ENCODE data around the gene CFAP90. TPM values are rescaled to one million over a fixed set of nuclear protein-coding genes. Genes with fewer than 3 reads are reported as not detected.

CFAP90 gene
- total and polyA plus RNA-seq, 7 donors, result 0.04 to 0.81 TPM; not detected in 5

GRCh38 chr5:7888901-7889300, 38.0 kb upstream of the CFAP90 start:
- no peak for TF ChIP-seq CTCF (IDR thresholded peaks at IDR 0.05)
- TF ChIP-seq EP300 (IDR thresholded peaks at IDR 0.05), result no peak
- no peak for TF ChIP-seq POLR2A (IDR thresholded peaks at IDR 0.05)
- no peak for TF ChIP-seq POLR2AphosphoS5 (IDR thresholded peaks at IDR 0.05)
- DNase-seq, result no peak
- Histone ChIP-seq H3K27ac (no peak overlapping the region), H3K4me1 (no peaks in the 10 kb centered on the region), H3K27me3 (no peaks in the 10 kb centered on the region), H3K4me3 (no peak overlapping the region), H3K36me3 (peaks cover 0 to 83% (median 26%) of the 10 kb centered on the region in 4 donors), H3K9me3 (no peaks in the 10 kb centered on the region)
- 96 to 98% methylated on average over 9 of the region's 9 CpGs for WGBS, 2 donors
- intact Hi-C loops (cut with DNase I), result no loop called here

GRCh38 chr5:7886849-7887475, 36.0 kb upstream of the CFAP90 start:
- intact Hi-C loops (cut with DNase I), result no loop called here
- H3K36me3 ChIP-seq, result peaks cover 6 to 83% (median 16%) of the 10 kb centered on the region in 4 donors
- peak overlapping the region in 1 of 4 donors; percentile 12 for H3K27ac ChIP-seq
- H3K9me3 ChIP-seq, result no peaks in the 10 kb centered on the region
- WGBS, 2 donors, result 44 to 67% methylated on average over 7 of the region's 7 CpGs
- TF ChIP-seq CTCF (IDR thresholded peaks at IDR 0.05) (peak in 3 of 4 experiments; percentile 19 to 52 (median 26)), POLR2AphosphoS5 (IDR thresholded peaks at IDR 0.05) (no peak)
- no peaks in the 10 kb centered on the region for H3K4me1 ChIP-seq
- H3K27me3 ChIP-seq, result no peaks in the 10 kb centered on the region
- H3K4me3 ChIP-seq, result no peak overlapping the region
- DNase-seq, result no peak

GRCh38 chr5:7884491-7885267, 33.7 kb upstream of the CFAP90 start:
- intact Hi-C loops (cut with DNase I), result no loop called here
- Histone ChIP-seq H3K4me3 (no peak overlapping the region), H3K9me3 (no peaks in the 10 kb centered on the region), H3K4me1 (no peaks in the 10 kb centered on the region), H3K36me3 (peaks cover 6 to 88% (median 12%) of the 10 kb centered on the region in 4 donors), H3K27ac (no peak overlapping the region), H3K27me3 (no peaks in the 10 kb centered on the region)
- DNase-seq, result no peak
- 81 to 87% methylated on average over 5 of the region's 5 CpGs for WGBS, 2 donors
- TF ChIP-seq CTCF (IDR thresholded peaks at IDR 0.05), result no peak
- no peak for TF ChIP-seq EP300 (IDR thresholded peaks at IDR 0.05)
- no peak for TF ChIP-seq POLR2A (IDR thresholded peaks at IDR 0.05)

- 72 to 89% methylated on average over 4 of the region's 4 CpGs for WGBS, 2 donors
- H3K4me1 ChIP-seq, result no peaks in the 10 kb centered on the region
Observed at GRCh38 chr5:7882926-7883325, 32.0 kb upstream of the CFAP90 start.

More at GRCh38 chr5:7882926-7883325, 32.0 kb upstream of the CFAP90 start:
- TF ChIP-seq POLR2AphosphoS5 (IDR thresholded peaks at IDR 0.05) (no peak), EP300 (IDR thresholded peaks at IDR 0.05) (no peak), CTCF (IDR thresholded peaks at IDR 0.05) (no peak), POLR2A (IDR thresholded peaks at IDR 0.05) (no peak)
- Histone ChIP-seq H3K36me3 (peaks cover 6 to 89% (median 20%) of the 10 kb centered on the region in 4 donors), H3K27me3 (no peaks in the 10 kb centered on the region), H3K4me3 (no peak overlapping the region), H3K27ac (no peak overlapping the region), H3K9me3 (no peaks in the 10 kb centered on the region)
- intact Hi-C loops (cut with DNase I), result no loop called here
- no peak for DNase-seq

Data from sigmoid colon (tissue), 7 donors.